NCI-H748 treated with DMSO at 0.1 percent for 48 hours (cell line): ENCODE measurements around the gene CLDN19.
"Not testable (repeated sequence)": the region's sequence is repeated elsewhere in the genome, so short reads cannot be mapped to it uniquely, and the experiment has no call there.

Experiments used
- DNase-seq: peaks from one replicate; lab custom pipeline; 2025; lab: John Stamatoyannopoulos, UW

CLDN19 gene

GRCh38 chr1:42759114-42759513, 19.1 kb upstream of the CLDN19 start:
- DNase-seq = no peak

- DNase-seq = no peak
These were observed 18.6 kb upstream of the CLDN19 start for GRCh38 chr1:42758641-42759040.

- no peak for DNase-seq
These were observed 17.8 kb upstream of the CLDN19 start for GRCh38 chr1:42757892-42758275.

- peak; percentile 100 for DNase-seq
These were observed 17.2 kb upstream of the CLDN19 start for GRCh38 chr1:42756956-42757891.

- no peak for DNase-seq
These were observed 13.0 kb upstream of the CLDN19 start for GRCh38 chr1:42753070-42753469.

GRCh38 chr1:42752284-42752683, 12.2 kb upstream of the CLDN19 start:
- DNase-seq = no peak

GRCh38 chr1:42751511-42752070, 11.6 kb upstream of the CLDN19 start:
- not testable (repeated sequence) for DNase-seq

- no peak for DNase-seq
These were observed 10.0 kb upstream of the CLDN19 start for GRCh38 chr1:42750041-42750440.

- DNase-seq = no peak
These were observed 8.7 kb upstream of the CLDN19 start for GRCh38 chr1:42748461-42749410.

- DNase-seq = no peak
These were observed 8.0 kb upstream of the CLDN19 start for GRCh38 chr1:42748021-42748420.

GRCh38 chr1:42747125-42747524, 7.1 kb upstream of the CLDN19 start:
- DNase-seq = peak; percentile 80

- DNase-seq = no peak
These were observed 6.5 kb upstream of the CLDN19 start for GRCh38 chr1:42746436-42747105.

- no peak for DNase-seq
These were observed 5.8 kb upstream of the CLDN19 start for GRCh38 chr1:42745851-42746250.

GRCh38 chr1:42744148-42744413, 4.0 kb upstream of the CLDN19 start:
- no peak for DNase-seq

- DNase-seq = no peak
These were observed 3.5 kb upstream of the CLDN19 start for GRCh38 chr1:42743317-42744147.

GRCh38 chr1:42742617-42743316, 2.7 kb upstream of the CLDN19 start:
- DNase-seq = no peak

- DNase-seq = no peak
These were observed 2.1 kb upstream of the CLDN19 start for GRCh38 chr1:42742141-42742540.

GRCh38 chr1:42741706-42742105, 1.7 kb upstream of the CLDN19 start:
- no peak for DNase-seq

- no peak for DNase-seq
These were observed 980 bp upstream of the CLDN19 start for GRCh38 chr1:42740851-42741580.

- no peak for DNase-seq
These were observed 1.3 kb downstream of the CLDN19 start for GRCh38 chr1:42738678-42739226.
